Gastroesophageal sphincter (tissue), 4 donors: ENCODE results near the gene MARF1. TPM values are rescaled to one million over a fixed set of nuclear protein-coding genes. Genes with fewer than 3 reads are reported as not detected.
"Not testable (repeated sequence)": the region's sequence is repeated elsewhere in the genome, so short reads cannot be mapped to it uniquely, and the experiment has no call there.

Experiments
- ATAC-seq: fragments of 150-250 bp; one replicate; pipeline ENCODE4 v1.9.1; 2016; ENCODE audit warnings: mild to moderate bottlenecking, moderate library complexity
- H3K27ac ChIP-seq, 4 donors: fragments of 200-600 bp; sonication (generic) in 3 of 4; 1 replicate in 3 of 4; 2 replicates in 1 of 4; pipeline ENCODE4 v1.5.1; 2016 to 2019
- H3K27me3 ChIP-seq: fragments of 200-600 bp; sonication (generic); one replicate; pipeline ENCODE4 v1.5.1; 2019
- H3K36me3 ChIP-seq, 2 donors: fragments of 200-600 bp; sonication (generic); one replicate each; pipeline ENCODE4 v1.5.1; 2019; ENCODE audit warnings: control low read depth in 1 of 2
- H3K4me1 ChIP-seq, 3 donors: fragments of 200-600 bp; sonication (generic); 1 replicate in 2 of 3; 2 replicates in 1 of 3; pipeline ENCODE4 v1.5.1; 2016 to 2019; ENCODE audit warnings: control low read depth in 2 of 3
- H3K4me3 ChIP-seq, 2 donors: fragments of 200-600 bp; sonication (generic); one replicate each; pipeline ENCODE4 v1.5.1; 2019; ENCODE audit warnings: mild to moderate bottlenecking in 1 of 2, moderate library complexity in 1 of 2
- H3K9me3 ChIP-seq, 3 donors: fragments of 200-600 bp; sonication (generic); one replicate each; pipeline ENCODE4 v1.5.1; 2017 to 2019; ENCODE audit warnings: control low read depth in 2 of 3
- EP300 ChIP-seq: sonication (generic); formaldehyde crosslinking; IDR thresholded peaks from one replicate; pipeline ENCODE4 v1.6.1; 2017; ENCODE audit warnings: antibody characterized with exemption, mild to moderate bottlenecking
- POLR2A ChIP-seq, 2 donors: fragments of 450-650 bp; IDR thresholded peaks; one replicate each; pipeline ENCODE4 v1.6.1; 2017; ENCODE audit warnings: antibody characterized with exemption in 2 of 2, mild to moderate bottlenecking in 2 of 2, moderate library complexity in 1 of 2
- POLR2AphosphoS5 ChIP-seq: sonication (generic); formaldehyde crosslinking; IDR thresholded peaks from one replicate; pipeline ENCODE4 v1.6.1; 2017; ENCODE audit warnings: antibody characterized with exemption
- WGBS, 2 donors: methylation state at CpG; one replicate each; pipeline ENCODE4 v1.1.5; 2018; ENCODE audit warnings: low coverage in 1 of 2; 5-methylcytosine and 5-hydroxymethylcytosine counted together
- total RNA-seq, 4 donors: library from RNA; depleted of rRNA; stranded (reverse); fragments of >200 nt; gene quantifications; one replicate each; pipeline ENCODE4 v1.1.0, GENCODE V29; 2016
- TF ChIP-seq, protein P1 (sequence below), 4 experiments: fragments of 200-600 bp in 2 of 4; fragments of 450-650 bp in 2 of 4; sonication (generic) in 1 of 4; IDR thresholded peaks; one replicate each; pipeline ENCODE4 v1.5.1; 2017 to 2019; ENCODE audit warnings: antibody characterized with exemption in 4 of 4, mild to moderate bottlenecking in 2 of 4, moderate library complexity in 2 of 4

The MARF1 gene
- total RNA-seq, 4 donors from 2014 or later: 38.2 to 67.7 (median 53.3) TPM

DNA sequence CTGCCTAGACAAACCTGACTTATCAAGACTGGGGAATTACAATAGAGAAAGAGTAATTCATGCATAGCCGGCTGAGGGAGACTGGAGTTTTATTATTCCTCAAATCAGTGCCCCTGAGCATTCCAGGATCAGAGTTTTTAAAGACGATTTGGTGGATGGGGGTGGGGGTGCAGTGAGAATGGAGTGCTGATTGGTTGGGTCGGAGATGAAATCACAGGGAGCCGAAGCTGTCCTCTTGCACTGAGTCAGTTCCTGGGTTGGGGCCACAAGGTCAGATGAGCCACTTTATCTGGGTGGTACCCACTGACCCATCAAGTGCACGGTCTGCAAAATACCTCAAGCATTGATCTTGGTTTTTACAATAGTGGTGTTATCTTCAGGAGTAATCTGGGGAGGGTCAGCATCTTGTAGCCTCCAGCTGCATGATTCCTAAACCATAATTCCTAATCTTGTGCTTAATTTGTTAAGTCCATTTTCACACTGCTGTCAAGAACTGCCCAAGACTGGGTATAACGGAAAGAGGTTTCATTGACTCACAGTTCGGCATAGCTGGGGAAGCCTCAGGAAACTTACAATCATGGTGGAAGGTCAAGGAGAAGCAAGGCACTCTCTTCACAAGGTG is 69.6 kb downstream of the MARF1 start:
- H3K27me3 ChIP-seq: no peaks in the 10 kb centered on the region
- H3K27ac ChIP-seq: no peak overlapping the region
- no peak for TF ChIP-seq POLR2A (IDR thresholded peaks at IDR 0.05)
- no peak for TF ChIP-seq POLR2AphosphoS5
- TF ChIP-seq EP300: no peak
- TF ChIP-seq, protein P1, sequence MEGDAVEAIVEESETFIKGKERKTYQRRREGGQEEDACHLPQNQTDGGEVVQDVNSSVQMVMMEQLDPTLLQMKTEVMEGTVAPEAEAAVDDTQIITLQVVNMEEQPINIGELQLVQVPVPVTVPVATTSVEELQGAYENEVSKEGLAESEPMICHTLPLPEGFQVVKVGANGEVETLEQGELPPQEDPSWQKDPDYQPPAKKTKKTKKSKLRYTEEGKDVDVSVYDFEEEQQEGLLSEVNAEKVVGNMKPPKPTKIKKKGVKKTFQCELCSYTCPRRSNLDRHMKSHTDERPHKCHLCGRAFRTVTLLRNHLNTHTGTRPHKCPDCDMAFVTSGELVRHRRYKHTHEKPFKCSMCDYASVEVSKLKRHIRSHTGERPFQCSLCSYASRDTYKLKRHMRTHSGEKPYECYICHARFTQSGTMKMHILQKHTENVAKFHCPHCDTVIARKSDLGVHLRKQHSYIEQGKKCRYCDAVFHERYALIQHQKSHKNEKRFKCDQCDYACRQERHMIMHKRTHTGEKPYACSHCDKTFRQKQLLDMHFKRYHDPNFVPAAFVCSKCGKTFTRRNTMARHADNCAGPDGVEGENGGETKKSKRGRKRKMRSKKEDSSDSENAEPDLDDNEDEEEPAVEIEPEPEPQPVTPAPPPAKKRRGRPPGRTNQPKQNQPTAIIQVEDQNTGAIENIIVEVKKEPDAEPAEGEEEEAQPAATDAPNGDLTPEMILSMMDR (IDR thresholded peaks at IDR 0.05): no peak
- H3K4me1 ChIP-seq: peaks cover 0 to 22% (median 0%) of the 10 kb centered on the region in 3 donors
- H3K36me3 ChIP-seq: peaks cover 0 to 44% of the 10 kb centered on the region in 2 donors
- H3K4me3 ChIP-seq: no peak overlapping the region
- WGBS, 2 donors: 93 to 97% methylated on average over 5 to 7 of the region's 7 CpGs
- H3K9me3 ChIP-seq: no peaks in the 10 kb centered on the region
- no peak for ATAC-seq

DNA sequence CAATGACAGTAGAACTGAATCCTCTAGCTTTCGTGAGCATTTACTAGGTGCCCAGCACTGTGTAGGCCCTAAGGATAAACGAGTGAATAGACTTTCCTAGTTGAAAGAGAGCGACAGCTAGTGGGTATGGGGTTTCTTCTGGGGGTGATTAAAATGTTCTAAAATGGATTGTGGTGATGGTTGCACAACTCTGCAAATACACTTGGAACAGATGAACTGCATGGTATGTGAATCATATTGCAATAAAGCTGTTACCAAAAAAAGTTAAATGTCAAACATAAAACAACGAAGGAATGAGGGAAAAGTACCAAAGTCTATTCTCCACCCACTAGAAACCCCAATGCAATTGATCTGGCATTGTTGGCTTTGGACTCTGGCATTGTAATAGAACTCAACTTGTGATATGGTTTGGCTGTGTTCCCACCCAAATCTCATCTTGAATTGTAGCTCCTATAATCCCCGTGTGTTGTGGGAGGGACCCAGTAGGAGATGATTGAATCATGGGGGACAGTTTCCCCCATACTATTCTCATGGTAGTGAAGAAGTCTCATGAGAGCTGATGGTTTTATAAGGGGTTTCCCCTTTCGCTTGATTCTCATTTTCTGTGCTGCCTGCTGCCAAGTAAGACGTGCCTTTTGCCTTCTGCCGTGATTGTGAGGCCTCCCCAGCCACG is 70.5 kb downstream of the MARF1 start:
- peaks cover 0 to 51% of the 10 kb centered on the region in 2 donors for H3K36me3 ChIP-seq
- WGBS, 2 donors: 46 to 71% methylated on average over 7 to 8 of the region's 9 CpGs
- TF ChIP-seq POLR2AphosphoS5: peak; percentile 22
- TF ChIP-seq POLR2A (IDR thresholded peaks at IDR 0.05): no peak
- peaks cover 0 to 22% (median 0%) of the 10 kb centered on the region in 3 donors for H3K4me1 ChIP-seq
- no peaks in the 10 kb centered on the region for H3K27me3 ChIP-seq
- H3K9me3 ChIP-seq: no peaks in the 10 kb centered on the region
- no peak overlapping the region for H3K4me3 ChIP-seq
- no peak for ATAC-seq
- H3K27ac ChIP-seq: no peak overlapping the region

DNA sequence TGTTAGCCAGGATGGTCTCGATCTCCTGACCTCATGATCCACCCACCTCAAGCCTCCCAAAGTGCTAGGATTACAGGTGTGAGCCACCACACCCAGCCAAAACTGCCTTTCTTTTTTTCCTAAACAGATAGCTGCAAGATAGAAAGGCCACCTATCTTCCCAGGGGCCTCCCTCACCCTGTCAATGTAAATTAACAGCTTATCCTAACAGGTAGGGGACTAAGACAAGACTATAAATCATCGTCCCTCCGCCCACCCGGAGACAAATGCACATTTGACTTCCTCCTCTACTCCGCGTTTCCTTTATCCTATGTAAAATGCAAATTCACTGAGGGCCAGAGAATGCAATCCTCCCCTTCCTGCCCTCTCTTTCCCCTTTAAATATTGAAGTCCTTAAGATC is 71.4 kb downstream of the MARF1 start:
- H3K9me3 ChIP-seq: no peaks in the 10 kb centered on the region
- H3K36me3 ChIP-seq: peaks cover 0 to 51% of the 10 kb centered on the region in 2 donors
- ATAC-seq: no peak
- peaks cover 0 to 13% (median 0%) of the 10 kb centered on the region in 3 donors for H3K4me1 ChIP-seq
- WGBS, 2 donors: 86 to 100% methylated on average over 4 to 5 of the region's 6 CpGs
- TF ChIP-seq, protein P1 (IDR thresholded peaks at IDR 0.05): no peak
- no peak for TF ChIP-seq POLR2AphosphoS5
- H3K27me3 ChIP-seq: no peaks in the 10 kb centered on the region
- H3K4me3 ChIP-seq: no peak overlapping the region
- no peak overlapping the region for H3K27ac ChIP-seq

DNA sequence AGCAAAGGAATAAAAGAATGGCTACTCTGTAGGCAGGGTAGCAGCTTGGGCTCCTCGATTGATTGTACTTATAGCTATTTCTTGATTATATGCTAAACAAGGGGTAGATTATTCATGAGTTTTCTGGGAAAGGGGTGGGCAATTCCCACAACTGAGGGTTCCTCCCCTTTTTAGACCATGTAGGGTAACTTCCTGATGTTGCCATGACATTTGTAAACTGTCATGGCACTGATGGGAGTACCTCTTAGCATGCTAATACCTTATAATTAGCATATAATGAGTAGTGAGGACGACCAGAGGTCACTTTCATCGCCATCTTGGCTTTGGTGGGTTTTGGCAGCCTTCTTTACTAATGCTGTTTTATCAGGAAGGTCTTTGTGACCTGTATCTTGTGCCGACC is 72.3 kb downstream of the MARF1 start:
- peaks cover 0 to 51% of the 10 kb centered on the region in 2 donors for H3K36me3 ChIP-seq
- not testable (repeated sequence) for H3K27me3 ChIP-seq, H3K9me3 ChIP-seq, H3K27ac ChIP-seq, H3K4me3 ChIP-seq, H3K4me1 ChIP-seq, ATAC-seq
- WGBS, 2 donors: 93 to 95% methylated on average over 3 to 4 of the region's 4 CpGs

DNA sequence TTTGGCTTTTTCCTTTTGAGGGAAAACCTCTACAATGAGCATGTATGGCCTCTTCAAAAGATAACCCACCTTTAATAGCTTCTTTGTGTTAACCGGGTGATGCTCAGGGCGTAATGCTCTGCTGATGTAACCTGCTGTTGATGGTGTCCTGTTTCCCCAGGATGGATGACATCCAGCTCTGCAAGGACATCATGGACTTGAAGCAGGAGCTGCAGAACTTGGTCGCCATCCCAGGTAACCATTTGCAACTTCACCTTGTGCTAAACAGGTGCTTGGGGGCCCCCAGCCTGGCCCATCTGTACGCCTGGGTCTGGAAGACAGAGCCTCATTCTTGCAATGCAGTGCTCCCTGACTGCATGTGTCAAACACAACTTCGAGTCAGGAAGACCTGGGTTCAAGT is 75.1 kb downstream of the MARF1 start:
- TF ChIP-seq EP300: no peak
- H3K36me3 ChIP-seq: peaks cover 0 to 41% of the 10 kb centered on the region in 2 donors
- no peaks in the 10 kb centered on the region for H3K9me3 ChIP-seq
- H3K4me1 ChIP-seq: peaks cover 0 to 10% (median 5%) of the 10 kb centered on the region in 3 donors
- H3K27me3 ChIP-seq: no peaks in the 10 kb centered on the region
- WGBS, 2 donors: 89 to 100% methylated on average over 2 to 3 of the region's 5 CpGs
- no peak overlapping the region for H3K4me3 ChIP-seq
- no peak overlapping the region for H3K27ac ChIP-seq
- no peak for ATAC-seq

DNA sequence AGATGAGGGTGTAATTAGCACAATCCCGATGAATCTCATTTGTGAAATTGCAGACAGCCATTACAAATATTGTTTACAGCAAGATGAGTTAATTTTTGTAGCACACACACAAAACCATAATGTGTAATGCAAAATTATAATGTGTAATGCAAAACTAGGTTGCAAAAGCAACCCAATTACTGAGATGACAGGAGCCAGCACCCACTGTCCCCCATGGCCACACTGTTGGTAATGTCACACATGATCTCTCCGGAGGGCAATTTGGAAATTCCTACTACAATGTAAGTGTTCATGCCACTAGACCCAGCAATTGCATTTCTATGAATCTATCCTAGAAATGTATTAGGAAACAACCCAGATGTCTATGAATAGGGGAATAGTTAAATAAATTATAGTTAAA is 76.9 kb downstream of the MARF1 start:
- no peak for TF ChIP-seq POLR2AphosphoS5
- TF ChIP-seq, protein P1 (IDR thresholded peaks at IDR 0.05): no peak
- no peak for TF ChIP-seq POLR2A (IDR thresholded peaks at IDR 0.05)
- no peak for TF ChIP-seq EP300
- no peak overlapping the region for H3K4me3 ChIP-seq
- H3K27ac ChIP-seq: no peak overlapping the region
- no peak for ATAC-seq
- peaks cover 0 to 32% of the 10 kb centered on the region in 2 donors for H3K36me3 ChIP-seq
- H3K27me3 ChIP-seq: no peaks in the 10 kb centered on the region
- peaks cover 0 to 10% (median 5%) of the 10 kb centered on the region in 3 donors for H3K4me1 ChIP-seq
- H3K9me3 ChIP-seq: no peaks in the 10 kb centered on the region
- 72 to 95% methylated on average over 2 of the region's 2 CpGs for WGBS, 2 donors
